Body of pancreas (tissue), 4 donors: ENCODE data around the gene SPATA13.

ENCODE experiments used
- CTCF ChIP-seq, 7 experiments: fragments of 450-650 bp in 4 of 7; fragments of 200-600 bp in 3 of 7; sonication (generic) in 3 of 7; IDR thresholded peaks; one replicate each; pipeline ENCODE4 v1.5.1; 2016 to 2019; ENCODE audit warnings: antibody characterized with exemption in 7 of 7
- POLR2A ChIP-seq, 3 donors: fragments of 450-650 bp; IDR thresholded peaks; one replicate each; pipeline ENCODE4 v1.6.1; 2016; ENCODE audit warnings: antibody characterized with exemption in 3 of 3, mild to moderate bottlenecking in 2 of 3

GRCh38 chr13:24222756-24223155, 62.2 kb downstream of the SPATA13 start:
- TF ChIP-seq CTCF (IDR thresholded peaks at IDR 0.05) (no peak), POLR2A (IDR thresholded peaks at IDR 0.05) (no peak)
